ENCODE data around the gene WDR54. TPM values are rescaled to one million over a fixed set of nuclear protein-coding genes. Genes with fewer than 3 reads are reported as not detected.
"Not testable (repeated sequence)": the region's sequence is repeated elsewhere in the genome, so short reads cannot be mapped to it uniquely, and the experiment has no call there.

The WDR54 gene
- polyA plus RNA-seq, 3 donors = 7.1 to 11.7 (median 7.9) TPM

DNA sequence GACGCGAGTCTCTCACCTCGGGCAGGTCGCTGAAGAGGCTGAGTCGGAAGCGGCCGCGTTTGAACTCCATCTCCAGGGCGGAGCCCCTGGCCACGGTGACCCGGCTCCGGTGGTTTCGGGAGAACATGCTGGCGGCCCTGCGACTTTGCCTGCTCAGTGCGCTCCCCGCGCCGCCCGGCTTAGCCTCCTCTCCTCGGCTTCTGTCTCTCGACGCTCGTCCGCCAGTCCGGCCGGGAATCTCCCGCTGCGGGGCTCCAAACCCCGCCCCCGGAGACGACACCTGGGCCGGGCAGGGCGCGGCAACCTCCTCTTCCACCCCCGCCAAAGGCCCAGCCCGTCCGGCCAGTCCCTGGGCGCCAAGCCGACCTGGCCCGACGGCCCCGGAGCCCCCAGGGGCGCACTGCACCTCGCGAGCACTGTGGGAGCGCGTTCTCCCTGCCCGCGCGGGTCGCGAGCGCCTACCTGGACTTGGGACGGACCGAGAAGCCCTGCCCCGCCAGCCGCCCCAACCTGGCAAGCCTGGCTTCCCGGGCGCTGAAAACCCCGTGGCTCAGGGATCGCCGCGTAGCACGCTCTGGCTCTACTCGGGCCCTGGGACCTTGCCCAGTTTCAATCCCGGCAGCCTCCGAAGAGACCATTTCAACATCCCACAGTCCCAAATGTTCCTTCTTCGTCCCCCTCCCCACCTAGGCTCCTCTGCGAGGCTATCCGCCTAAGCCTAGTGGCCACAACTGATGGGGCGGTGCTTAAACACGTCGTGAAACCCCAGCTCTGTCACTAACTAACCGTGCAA, 20.4 kb downstream of the WDR54 start, which contains the start of gene RTKN:
Gene RTKN (minus strand): TSS at position 248 of the 793 bp plus-strand sequence. CDS start 121 bp downstream, at position 127.
- TF ChIP-seq, protein P1, sequence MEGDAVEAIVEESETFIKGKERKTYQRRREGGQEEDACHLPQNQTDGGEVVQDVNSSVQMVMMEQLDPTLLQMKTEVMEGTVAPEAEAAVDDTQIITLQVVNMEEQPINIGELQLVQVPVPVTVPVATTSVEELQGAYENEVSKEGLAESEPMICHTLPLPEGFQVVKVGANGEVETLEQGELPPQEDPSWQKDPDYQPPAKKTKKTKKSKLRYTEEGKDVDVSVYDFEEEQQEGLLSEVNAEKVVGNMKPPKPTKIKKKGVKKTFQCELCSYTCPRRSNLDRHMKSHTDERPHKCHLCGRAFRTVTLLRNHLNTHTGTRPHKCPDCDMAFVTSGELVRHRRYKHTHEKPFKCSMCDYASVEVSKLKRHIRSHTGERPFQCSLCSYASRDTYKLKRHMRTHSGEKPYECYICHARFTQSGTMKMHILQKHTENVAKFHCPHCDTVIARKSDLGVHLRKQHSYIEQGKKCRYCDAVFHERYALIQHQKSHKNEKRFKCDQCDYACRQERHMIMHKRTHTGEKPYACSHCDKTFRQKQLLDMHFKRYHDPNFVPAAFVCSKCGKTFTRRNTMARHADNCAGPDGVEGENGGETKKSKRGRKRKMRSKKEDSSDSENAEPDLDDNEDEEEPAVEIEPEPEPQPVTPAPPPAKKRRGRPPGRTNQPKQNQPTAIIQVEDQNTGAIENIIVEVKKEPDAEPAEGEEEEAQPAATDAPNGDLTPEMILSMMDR (IDR thresholded peaks at IDR 0.05) = no peak
- Mint-ChIP-seq H3K27me3 (ENCODE audit: low read depth in 3 of 3) (peaks cover 42 to 69% (median 52%) of the 10 kb centered on the region in 3 donors), H3K9me3 (peaks cover 0 to 9% (median 6%) of the 10 kb centered on the region in 7 donors), H3K4me1 (peaks cover 34% of the 10 kb centered on the region), H3K27ac (no peak within 1 kb of the TSS), H3K4me3 (peak within 1 kb of the TSS; percentile 69 to 92), H3K36me3 (peaks cover 4 to 5% of the 10 kb centered on the region in 2 donors)
- H3K9ac ChIP-seq (ENCODE audit: insufficient read depth, low read length, poor library complexity, severe bottlenecking) = peak within 1 kb of the TSS; percentile 29
- peaks cover 0 to 19% of the 10 kb centered on the region in 2 donors for H3K9me3 ChIP-seq (replicated peaks in 1 of 2; ENCODE audit: control insufficient read depth in 1 of 2, insufficient read depth in 1 of 2, low read length in 2 of 2)
- H3K4me1 ChIP-seq (ENCODE audit: control insufficient read depth in 1 of 2, insufficient read depth in 2 of 2, low read length in 2 of 2) = peaks cover 30 to 33% of the 10 kb centered on the region in 2 donors
- H4K20me1 ChIP-seq (ENCODE audit: insufficient read depth, low read length) = no peaks in the 10 kb centered on the region
- peak within 1 kb of the TSS in 1 of 3 experiments; percentile 69 for H3K4me3 ChIP-seq (replicated peaks in 1 of 3; ENCODE audit: low read depth in 2 of 3, low read length in 3 of 3)
- no peaks in the 10 kb centered on the region for H3K79me2 ChIP-seq (ENCODE audit: insufficient read depth, low read length)
- no peak for DNase-seq
- peak within 1 kb of the TSS; percentile 79 for H2AFZ ChIP-seq (ENCODE audit: insufficient read depth, low read depth, low read length, poor library complexity, severe bottlenecking)
- 9% methylated on average over 66 of the region's 75 CpGs for WGBS (ENCODE audit: insufficient coverage)
- intact Hi-C loops (cut with micrococcal nuclease) = no loop called here
- H3K4me2 ChIP-seq (replicated peaks; ENCODE audit: extremely low read depth, low read length, poor library complexity, severe bottlenecking) = peak within 1 kb of the TSS; percentile 75
- peaks cover 28 to 59% of the 10 kb centered on the region in 2 donors for H3K27me3 ChIP-seq (ENCODE audit: control insufficient read depth in 2 of 2, insufficient read depth in 2 of 2, low read length in 2 of 2)
- no peak within 1 kb of the TSS for H3K27ac ChIP-seq (ENCODE audit: low read depth in 1 of 2, low read length in 2 of 2)
- H3K36me3 ChIP-seq (replicated peaks in 1 of 2; ENCODE audit: control insufficient read depth in 1 of 2, insufficient read depth in 2 of 2, low read length in 2 of 2) = no peaks in the 10 kb centered on the region

DNA sequence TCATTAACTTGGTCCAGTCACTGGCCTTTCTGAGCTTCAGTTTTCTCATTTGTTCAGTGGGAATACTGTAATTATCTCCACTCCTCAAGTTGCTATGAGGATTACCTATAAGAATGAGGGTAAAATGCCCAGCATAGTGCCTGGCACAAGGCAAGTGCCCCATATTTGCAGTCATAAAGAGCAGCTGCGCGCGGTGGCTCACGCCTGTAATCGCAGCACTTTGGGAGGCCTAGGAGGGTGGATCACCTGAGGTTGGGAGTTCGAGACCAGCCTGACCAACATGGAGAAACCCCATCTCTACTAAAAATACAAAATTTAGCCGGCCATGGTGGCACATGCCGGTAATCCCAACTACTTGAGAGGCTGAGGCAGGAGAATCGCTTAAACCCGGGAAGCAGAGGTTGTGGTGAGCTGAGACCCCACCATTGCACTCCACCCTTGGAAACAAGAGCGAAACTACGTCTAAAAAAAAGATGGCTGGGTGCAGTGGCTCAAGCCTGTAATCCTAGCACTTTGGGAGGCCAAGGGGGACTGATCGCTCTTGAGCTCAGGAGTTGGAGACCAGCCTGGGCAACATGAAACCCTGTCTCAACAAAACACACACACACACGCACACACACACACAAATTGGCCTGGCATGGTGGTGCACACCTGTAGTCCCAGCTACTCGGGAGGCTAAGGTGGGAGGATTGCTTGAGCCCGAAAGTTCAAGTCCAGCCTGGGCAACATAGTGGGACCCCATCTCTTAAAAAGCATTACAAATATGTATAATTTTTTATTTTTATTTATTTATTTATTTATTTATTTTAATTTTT, 21.2 kb downstream of the WDR54 start:
- H3K4me1 ChIP-seq (ENCODE audit: control insufficient read depth in 1 of 2, insufficient read depth in 2 of 2, low read length in 2 of 2) = peaks cover 28 to 33% of the 10 kb centered on the region in 2 donors
- H3K27ac Mint-ChIP-seq; H4K20me1 ChIP-seq (ENCODE audit: insufficient read depth, low read length); H3K36me3 ChIP-seq (replicated peaks in 1 of 2; ENCODE audit: control insufficient read depth in 1 of 2, insufficient read depth in 2 of 2, low read length in 2 of 2); DNase-seq; H3K27ac ChIP-seq (ENCODE audit: low read depth in 1 of 2, low read length in 2 of 2); H3K79me2 ChIP-seq (ENCODE audit: insufficient read depth, low read length); intact Hi-C loops (cut with micrococcal nuclease); H3K9ac ChIP-seq (ENCODE audit: insufficient read depth, low read length, poor library complexity, severe bottlenecking); H3K36me3 Mint-ChIP-seq; H3K9me3 Mint-ChIP-seq: not testable (repeated sequence)
- H3K4me3 Mint-ChIP-seq = peak overlapping the region in 1 of 2 donors; percentile 92
- peak overlapping the region; percentile 79 for H2AFZ ChIP-seq (ENCODE audit: insufficient read depth, low read depth, low read length, poor library complexity, severe bottlenecking)
- H3K4me3 ChIP-seq (replicated peaks in 1 of 3; ENCODE audit: low read depth in 2 of 3, low read length in 3 of 3) = peak overlapping the region in 1 of 3 experiments; percentile 69
- H3K4me1 Mint-ChIP-seq = peaks cover 30% of the 10 kb centered on the region
- H3K27me3 ChIP-seq (ENCODE audit: control insufficient read depth in 2 of 2, insufficient read depth in 2 of 2, low read length in 2 of 2) = peaks cover 28 to 59% of the 10 kb centered on the region in 2 donors
- peak overlapping the region; percentile 73 for H3K4me2 ChIP-seq (replicated peaks; ENCODE audit: extremely low read depth, low read length, poor library complexity, severe bottlenecking)
- H3K27me3 Mint-ChIP-seq (ENCODE audit: low read depth in 3 of 3) = peaks cover 42 to 69% (median 52%) of the 10 kb centered on the region in 3 donors
- peaks cover 0 to 19% of the 10 kb centered on the region in 2 donors for H3K9me3 ChIP-seq (replicated peaks in 1 of 2; ENCODE audit: control insufficient read depth in 1 of 2, insufficient read depth in 1 of 2, low read length in 2 of 2)
- WGBS (ENCODE audit: insufficient coverage) = 96% methylated on average over 6 of the region's 16 CpGs

Data from CD14-positive monocyte (primary cell).